ENCODE measurements around the gene SDK2.
"Not testable (repeated sequence)": the region's sequence is repeated elsewhere in the genome, so short reads cannot be mapped to it uniquely, and the experiment has no call there.

SDK2 gene

GRCh38 chr17:73318427-73318813 lies 325.8 kb downstream of the SDK2 start:
- DNase-seq (ENCODE audit: low read depth) = no peak

- DNase-seq (ENCODE audit: low read depth) = no peak
These were observed 326.5 kb downstream of the SDK2 start for GRCh38 chr17:73317513-73318426.

DNA sequence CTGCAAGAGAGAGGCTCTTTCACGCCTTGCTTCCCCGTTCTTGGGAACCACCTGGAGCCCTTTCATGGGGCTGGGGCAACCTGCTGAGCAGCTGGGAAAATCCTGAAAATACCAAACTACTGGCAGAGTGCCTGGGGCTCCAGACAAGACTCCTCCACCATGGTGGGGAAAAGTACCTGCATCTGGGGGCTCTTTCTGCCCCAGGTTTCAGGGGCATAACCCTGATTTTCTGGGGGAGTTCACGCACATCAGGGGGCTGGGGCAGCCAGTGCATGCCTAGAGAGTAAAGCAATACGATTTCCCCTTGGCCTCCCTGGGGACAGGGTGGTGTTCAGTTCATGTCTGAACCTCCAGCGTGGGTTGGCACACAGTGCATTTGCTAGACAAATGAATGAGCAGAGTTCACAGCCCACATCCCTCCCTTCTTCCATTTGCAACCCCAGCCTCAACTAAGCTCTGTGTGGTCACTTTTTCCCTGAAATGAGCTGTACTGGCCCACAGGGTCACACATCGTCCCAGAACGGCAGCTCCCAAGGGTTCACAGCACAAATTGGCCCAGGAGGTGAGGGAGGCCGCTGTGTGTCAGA lies 327.2 kb downstream of the SDK2 start:
- DNase-seq (ENCODE audit: low read depth) = no peak

DNA sequence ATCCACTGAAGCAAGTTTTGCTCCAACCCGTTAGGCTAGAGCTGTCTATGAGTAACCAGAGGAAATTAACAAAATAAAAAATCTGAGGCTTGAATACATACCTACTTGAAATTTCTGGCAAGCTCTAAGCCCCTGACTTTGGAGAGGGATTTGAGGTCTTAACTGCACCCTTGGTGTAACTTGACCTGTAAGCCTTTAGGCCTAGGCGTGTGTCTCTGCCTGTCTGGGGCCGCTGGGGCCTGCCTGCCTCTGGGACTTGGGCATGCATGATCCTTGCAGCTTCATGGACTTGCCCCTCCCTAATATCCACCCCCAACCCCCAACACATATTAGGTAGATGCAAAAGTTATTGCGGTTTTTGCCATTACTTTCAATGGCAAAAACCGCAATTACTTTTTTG lies 328.8 kb downstream of the SDK2 start:
- no peak for DNase-seq (ENCODE audit: low read depth)

DNA sequence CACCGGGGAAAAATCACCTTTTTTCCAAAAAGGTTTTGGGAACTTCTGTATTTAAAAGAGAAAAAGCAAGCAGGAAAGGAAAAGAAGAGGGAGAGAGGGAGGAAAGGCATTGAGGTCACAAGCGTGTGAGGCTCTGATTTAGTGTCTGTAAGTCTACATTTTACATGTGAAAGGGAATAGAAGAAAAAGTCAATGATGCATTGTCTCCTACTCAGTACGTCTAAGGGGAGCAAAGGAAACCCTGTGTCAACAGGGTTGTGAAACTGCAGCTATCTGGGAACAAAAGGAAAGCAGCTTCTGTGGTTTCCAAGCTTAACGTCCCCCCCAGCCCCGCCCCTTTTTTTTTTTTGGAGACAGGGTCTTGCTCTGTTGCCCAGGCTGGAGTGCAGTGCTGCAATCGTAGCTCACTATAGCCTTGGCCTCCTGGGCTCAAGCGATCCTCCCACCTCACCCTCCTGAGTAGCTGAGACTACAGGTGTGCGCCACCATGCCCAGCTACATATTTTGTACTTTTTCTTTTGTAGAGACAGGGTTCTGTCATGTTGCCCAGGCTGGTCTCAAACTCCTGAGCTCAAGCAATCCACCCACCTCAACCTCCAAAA lies 330.6 kb downstream of the SDK2 start:
- no peak for DNase-seq (ENCODE audit: low read depth)

DNA sequence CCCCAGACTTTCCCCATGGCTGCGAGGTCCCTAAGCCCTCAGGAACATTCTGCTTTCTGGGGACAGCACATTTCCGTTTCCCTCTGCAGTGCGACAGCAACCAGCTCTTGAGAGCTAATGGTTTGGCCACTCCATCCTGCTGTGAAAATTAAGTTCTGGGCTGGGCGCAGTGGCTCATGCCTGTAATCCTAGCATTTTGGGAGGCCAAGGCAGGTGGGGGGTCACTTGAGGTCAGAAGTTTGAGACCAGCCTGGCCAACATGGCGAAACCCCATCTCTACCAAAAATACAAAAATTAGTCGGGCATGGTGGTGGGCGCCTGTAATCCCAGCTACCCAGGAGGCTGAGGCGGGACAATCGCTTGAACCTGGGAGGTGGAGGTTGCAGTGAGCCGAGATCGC lies 331.4 kb downstream of the SDK2 start:
- DNase-seq (ENCODE audit: low read depth) = not testable (repeated sequence)

DNA sequence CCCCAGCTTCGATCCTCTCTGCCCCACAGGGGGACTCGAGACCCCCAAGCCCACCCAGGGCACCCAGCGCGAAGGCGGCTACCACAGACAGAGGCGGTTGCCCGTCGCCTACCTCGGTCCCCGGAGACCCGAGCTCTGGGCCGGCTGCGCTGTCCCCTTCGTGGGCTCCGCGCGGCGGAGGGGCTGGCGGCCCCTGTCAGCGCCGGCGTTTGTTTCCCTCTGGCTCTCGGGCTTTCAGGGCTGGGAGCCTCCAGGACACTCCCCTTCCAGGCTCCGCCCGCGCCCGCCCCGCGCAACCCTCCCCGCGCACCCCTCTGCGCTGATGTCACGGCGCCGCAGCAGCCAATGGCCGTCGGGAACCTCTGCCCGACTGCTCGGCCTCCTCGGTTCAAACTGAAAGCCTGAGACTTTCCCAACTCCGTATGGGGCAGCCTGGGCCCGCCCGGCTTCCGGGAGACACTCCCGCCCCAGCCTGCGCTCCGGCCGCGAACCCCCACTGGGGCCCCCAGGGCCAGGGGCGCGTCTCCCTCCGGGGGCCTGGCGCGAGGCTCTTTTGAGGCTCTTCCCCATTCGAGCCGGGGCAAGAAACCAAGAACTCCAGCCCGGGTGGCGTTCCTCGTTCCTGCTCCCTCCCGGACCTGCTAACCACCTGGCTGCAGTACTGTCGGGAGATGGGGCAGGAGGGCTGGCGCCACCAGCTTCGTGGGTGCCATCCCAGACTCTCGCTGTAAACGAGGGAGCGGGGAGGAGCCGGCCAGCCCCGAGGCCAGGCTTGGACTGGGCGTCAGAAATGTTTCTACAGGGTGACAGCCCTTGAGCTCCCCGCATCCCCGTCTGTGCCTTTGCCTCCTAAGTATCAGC lies 332.2 kb downstream of the SDK2 start, which contains the start of gene CDC42EP4:
CDC42EP4 (minus strand) TSS at position 221 of the 861 bp plus-strand sequence. CDS start 25,501 bp downstream, outside the sequence.
- peak; percentile 78 for DNase-seq (ENCODE audit: low read depth)

DNA sequence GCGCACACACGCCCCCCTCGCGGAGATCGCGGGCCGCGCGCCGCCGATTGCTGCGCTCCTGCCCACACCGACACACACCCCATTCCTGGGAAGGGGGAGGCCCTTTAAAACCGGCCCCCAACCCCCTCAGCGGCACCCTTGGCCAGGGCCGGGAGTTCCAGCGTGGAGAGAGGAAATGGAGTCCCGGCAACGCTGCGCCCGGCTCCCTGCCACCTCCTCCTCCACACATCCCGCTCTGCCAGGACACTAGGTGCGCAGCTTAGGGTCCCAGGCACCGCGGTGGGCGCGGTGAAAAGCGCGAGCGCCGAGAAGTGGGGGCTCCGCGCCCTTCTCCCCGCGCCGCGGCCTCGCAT lies 332.8 kb downstream of the SDK2 start:
- DNase-seq (ENCODE audit: low read depth) = no peak

DNA sequence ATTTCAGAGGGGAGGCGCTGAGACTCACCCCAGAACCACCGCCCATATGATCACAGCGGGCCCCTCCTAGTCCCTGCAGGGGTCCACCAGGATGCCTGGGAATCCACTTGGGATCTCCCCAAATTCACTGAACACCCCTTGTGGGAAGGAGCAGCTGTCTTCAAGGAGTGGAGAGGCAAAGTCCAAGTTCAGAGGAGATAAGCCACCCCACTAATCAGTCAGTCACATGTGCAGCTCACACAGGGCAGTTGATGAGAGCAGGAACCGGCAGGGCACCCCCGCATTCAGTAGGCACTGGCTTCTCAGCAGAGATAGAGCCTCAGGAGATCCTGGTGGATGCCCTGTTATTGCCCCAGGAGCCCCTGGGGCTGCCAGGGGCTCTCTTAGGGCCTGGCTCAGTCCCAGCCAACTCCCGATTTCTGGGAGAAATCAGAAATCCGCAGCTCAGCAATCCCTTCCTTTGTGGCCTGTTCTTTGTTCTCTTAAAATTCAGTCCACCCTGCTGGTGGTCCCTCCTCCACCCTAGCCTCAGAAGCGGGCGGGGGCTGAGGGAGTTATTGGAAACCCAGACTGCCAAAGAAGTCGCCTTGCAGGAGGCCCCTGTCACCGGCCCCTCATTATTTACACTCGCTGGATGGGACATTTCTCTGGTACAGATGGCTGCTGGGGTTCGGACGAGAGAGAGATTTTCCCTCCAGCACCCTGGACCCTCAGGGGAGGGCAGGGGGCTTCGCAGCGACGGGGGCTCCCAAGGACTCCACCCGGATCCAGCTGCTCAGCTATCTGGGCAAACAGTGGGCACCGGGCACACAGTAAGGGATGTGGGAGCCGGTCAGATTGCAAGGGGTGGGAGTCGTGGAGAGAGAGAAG lies 334.3 kb downstream of the SDK2 start:
- no peak for DNase-seq (ENCODE audit: low read depth)

DNA sequence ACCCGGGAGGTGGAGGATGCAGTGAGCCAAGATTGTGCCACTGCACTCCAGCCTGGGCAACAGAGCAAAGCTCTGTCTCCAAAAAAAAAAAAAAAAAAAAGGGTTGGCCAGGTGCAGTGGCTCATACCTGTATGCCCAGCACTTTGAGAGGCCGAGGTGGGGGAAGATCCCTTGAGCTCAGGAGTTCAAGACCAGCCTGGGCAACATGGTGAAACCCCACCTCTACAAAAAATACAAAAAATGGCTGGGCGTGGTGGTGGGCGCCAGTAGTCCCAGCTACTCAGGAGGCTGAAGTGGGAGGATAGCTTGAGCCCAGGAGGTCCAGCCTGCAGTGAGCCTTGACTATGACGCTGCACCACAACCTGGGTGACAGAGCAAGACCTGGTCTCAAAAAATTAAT lies 335.3 kb downstream of the SDK2 start:
- DNase-seq (ENCODE audit: low read depth) = not testable (repeated sequence)

DNA sequence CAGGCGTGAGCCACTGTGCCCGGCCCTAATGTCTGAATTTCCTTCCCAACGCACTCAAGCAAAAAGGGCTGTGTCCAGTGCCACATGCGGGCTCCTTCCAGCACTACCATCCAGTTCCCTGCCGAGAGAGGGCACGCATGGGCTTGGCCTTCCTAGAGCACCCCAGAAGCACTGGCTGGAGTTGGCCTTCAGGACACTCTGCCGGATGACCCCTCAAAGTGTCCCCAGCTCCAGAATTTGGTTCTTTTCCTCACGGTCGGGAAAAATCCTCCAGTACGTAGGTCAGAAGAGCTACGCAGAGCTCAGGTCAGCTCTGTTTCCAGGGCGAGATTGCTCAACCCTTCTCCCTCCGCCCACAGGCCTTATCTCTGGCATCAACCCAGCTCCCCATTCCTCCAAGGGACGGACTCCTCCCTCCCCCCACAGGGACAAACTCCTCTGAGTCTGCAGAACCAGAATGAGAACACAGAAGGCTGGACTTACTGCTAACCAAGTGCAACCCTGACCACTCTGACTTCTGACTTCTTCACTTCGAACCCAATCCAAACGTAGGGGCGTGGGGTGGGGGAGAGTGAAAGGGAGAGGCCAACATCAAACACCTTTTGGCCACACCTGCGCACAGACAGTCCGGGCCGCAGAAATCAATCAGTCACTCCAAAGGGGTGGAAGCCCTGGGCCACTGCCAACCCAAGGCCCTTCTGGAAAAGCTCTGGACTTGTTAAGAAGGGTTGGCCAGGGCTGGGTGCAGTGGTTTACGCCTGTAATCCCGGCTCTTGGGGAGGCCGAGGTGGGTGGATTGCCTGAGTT lies 336.0 kb downstream of the SDK2 start:
- DNase-seq (ENCODE audit: low read depth) = no peak

GRCh38 chr17:73307130-73307529 lies 337.1 kb downstream of the SDK2 start:
- no peak for DNase-seq (ENCODE audit: low read depth)

DNA sequence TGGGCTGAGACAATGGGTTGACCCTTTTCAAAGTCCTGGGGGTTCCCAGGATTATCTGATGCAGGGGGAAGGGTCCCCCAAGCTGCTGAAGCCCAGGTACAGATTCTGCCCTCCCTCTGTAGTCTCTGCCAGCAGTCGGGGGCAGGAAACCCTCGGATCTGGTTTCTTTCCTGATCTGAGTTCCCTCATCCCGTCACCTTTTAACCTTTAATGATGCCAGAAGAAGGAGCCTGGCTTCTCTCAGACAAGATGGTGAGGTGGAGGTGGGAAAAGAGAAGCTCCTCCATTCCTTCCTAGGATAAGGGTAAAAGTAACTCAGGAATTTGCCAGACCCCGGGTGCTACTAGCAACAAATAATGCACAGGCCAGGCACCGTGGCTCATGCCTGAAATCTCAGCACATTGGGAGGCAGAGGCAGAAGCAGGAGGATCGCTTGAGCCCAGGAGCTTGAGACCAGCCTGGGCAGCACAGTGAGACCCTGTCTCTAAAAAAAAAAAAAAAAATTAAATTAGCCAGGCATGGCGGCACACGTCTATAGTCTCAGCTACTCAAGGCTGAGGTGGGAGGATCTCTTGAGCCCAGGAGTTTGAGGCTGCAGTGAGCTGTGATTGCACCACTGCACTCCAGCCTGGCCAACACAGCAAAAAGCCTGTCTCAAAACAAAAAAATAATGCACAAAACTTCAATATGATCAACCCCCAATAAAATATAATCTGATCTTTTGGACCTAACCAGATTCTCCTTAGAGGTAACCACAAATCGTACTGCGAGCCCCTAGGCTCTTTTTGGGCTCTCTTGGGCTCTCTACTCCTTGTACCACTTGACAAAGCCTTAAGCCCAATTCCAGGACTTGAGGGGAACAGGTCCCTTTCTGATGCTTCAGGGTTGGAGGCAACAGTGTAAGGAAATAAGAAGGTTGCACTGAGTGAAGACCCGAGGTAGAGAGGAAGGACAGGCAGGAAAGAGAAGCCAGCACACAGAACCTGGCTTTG lies 338.1 kb downstream of the SDK2 start:
- no peak for DNase-seq (ENCODE audit: low read depth)

- DNase-seq (ENCODE audit: low read depth) = no peak
These were observed 339.1 kb downstream of the SDK2 start for GRCh38 chr17:73304971-73305812.

DNA sequence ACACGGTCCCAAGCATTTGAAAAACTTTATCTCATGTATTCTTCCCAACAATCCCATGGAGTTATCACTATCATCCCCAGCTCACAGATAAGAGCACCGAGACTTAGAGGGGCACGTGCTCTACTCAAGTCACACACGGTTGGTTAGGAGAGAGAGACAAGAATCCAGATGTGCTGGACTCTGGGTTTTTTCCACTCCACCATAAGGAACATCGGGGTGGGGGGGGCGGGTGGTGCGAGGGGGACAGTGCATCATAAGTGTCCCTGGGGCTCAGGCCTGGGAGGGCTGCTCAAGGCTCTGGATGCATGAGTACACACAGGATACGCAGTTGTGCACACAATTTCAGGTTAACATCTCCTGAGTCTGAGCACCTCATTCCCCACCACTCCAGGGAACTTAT lies 339.8 kb downstream of the SDK2 start:
- no peak for DNase-seq (ENCODE audit: low read depth)

DNA sequence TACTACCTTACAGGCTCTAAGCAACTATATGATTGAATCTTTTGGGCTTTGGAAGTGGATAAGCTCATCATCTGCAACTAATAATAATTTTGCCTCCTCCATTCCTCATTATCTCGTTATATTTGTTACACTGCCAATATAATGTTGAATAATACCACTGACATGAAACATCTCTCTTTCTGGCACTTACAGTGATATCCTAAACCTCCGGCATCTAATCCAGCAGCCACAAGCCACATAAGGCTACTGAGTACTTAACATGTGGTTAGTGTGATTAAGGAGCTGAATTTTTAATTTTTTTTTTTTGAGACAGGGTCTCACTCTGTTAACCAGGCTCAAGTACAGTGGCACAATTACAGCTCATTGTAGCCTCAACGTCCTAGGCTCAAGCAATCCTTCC lies 342.1 kb downstream of the SDK2 start:
- no peak for DNase-seq (ENCODE audit: low read depth)

DNA sequence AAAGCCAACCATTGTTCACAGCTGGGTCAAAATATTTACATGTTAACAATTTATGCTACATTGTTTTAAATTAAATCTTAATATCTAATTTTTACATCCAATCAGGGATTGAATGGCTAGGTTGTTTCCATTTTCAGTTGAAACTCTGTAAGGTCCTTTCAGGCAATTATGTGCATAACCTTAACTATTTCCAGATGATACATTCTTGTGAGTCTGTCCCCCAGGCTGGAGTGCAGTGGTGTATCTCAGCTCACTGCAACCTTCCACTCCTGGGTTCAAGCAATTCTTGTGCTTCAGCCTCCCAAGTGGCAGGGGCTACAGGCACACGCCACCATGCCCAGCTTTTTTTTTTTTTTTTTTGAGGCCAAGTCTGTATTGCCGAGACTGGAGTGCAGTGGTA lies 342.9 kb downstream of the SDK2 start:
- DNase-seq (ENCODE audit: low read depth) = no peak

DNA sequence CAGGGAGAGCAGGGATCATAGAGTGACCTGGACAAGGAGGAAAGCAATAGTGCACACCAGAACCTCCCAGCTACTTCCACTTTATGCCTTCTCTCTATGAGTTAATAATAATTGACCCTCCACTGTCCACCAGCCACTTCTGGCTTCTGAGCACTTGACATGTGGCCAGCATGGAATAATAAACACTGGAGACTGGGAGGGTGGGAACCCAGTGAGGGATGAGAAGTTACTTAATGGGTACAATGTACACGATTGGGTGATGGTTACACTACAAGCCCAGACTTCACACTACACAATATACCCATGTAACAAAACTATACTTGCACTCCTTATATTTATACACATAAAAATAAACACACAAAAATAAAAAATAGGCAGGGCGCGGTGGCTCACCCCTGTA lies 343.9 kb downstream of the SDK2 start:
- DNase-seq (ENCODE audit: low read depth) = no peak
